CD4-positive, alpha-beta T cell treated with Interleukin-4 for 1 hour (primary cell): ENCODE measurements around the gene TMEM174.
A peak's percentile ranks its signal among the peaks of the same experiment; 100 is the strongest.

ENCODE experiments used
- DNase-seq, 2 donors: peaks; one replicate each; pipeline ENCODE4 v3.0.0-alpha.2; 2020 to 2022

TMEM174 gene

DNA sequence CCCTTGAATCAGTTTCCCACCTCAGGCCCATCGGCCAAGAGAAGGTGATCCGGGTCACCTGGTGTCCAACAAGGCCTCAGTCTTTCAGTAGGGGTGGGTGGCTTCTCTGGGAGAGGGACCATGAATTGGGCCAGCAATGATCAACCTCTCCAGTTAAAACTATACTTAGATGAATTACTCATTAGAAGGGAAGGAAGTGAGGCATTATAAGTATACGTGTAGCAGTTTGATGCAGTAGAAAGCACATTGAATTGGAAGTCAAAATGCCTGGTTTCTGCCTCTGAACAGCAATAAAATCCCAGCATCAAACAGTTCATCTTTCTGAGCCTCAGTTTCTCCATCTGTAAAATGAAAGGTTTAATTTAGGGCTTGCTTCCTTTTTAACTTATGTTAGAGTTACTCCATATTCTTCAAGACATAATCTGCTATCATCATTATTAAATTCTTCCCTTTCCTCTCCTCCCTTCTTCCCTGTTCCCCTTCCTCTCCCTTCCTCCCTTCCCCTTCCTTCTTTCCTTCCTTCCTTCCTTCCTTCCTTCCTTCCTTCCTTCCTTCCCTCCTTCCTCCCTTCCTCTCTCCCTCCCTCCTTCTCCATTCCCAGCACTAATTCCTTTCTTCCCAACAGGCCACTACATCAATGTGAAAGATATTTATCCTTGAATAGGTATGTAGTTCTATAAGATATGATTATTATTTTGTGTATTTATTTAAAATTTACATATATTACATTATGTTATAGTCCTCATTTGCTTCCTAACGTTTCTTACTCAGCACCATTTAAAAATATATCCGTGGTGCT is 18.6 kb upstream of the TMEM174 start:
- no peak for DNase-seq

DNA sequence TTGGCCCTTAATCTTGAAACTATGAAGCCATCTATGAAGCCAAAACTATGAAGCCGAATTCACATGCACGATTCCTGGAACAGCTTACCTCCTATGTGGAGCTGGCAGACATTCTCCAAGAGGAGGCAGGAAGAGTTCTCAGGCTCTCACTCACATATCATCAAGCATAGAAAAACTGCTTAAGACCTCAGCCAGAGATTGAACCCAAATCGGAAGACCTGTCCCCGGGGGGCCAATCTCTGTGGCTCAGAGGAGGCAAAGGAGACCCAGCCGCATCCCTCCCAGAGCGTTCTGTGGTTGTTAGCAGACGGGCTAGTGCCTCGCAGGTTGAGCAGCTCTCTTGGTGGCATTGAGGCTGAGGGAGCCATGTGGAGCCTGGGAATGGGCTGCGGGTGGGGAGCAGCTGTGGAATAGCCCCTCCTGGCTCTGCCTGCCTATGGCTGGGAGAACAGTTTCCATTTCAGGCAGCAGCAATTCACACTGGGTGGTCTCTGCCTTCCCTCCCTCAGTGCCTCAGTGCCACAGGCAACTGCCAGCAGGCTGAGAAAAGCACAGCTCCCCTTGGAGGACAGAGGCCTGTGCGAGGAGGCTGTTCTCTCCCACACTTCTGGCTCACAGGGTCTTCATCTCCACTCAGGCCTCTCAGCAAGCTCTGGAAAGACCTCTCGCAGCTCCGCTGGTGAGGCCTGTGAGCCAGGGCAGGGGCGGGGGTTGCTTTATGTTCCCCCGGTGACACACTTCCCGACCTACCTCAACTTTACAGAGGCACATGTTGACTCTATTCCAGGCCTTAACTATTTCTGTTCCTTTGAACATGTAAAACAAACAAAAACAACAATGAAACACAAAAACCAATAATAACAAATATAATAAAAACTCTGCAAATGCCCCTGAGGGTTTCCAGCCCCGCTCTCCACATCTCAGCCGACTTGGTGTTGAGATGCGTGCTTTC is 17.4 kb upstream of the TMEM174 start:
- no peak for DNase-seq

DNA sequence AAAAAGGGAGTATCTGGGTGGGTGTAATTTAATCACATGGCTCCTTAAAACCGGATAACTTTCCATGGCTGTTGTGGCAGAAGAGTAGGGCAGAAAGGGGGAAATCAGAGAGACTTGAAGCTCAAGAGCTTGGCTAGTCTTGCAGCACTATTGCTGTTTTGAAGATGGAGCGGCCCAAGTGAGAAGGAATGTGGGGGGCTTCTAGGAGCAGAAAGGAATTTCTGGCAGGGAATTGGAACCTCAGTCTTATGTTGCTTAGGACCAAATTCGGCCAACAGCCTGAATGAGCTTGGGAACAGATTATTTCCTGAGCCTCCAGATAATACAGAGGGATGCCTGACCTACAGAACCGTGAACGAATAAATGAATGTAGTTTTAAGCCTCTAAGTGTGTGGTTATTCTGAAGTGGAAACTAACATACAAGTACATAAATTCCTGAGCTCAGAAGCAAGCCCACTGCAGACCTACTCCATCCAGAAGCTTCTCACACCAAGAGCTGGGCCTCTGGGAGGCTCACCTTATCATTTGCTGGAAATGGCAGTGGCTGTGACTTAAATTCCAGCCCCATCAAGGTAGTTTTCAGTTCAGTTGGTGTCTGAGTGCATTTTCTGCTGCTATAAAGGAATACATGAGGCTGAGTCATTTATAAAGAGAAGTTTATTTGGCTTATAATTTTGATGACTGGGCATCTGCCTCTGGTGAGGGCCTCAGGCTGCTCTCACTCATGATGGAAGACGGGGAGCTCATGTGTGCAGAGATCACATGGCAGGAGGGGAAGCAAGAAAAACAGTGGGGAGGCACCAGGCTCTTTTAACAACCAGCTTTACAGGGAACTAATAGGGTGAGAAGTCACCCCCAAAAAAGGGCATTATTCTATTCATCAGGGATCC is 15.3 kb upstream of the TMEM174 start:
- DNase-seq: no peak

DNA sequence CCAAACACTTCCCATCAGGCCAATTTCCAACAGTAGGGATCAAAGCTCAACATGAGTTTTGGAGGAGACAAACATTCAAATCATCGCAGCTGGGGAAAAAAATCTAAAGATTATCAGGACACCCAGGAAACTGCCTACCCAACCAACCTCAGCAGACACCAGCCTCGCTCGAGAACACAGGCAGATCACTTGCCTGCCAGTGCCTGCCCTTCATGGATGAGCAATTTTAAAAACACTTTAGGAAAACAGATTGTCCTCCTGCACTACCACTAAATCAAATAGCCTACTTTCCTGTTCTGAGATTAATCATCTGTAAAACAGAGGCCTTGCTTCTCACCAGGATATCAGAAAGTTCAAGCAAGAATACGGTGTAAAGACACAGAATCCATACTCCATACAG is 14.7 kb upstream of the TMEM174 start:
- no peak for DNase-seq

DNA sequence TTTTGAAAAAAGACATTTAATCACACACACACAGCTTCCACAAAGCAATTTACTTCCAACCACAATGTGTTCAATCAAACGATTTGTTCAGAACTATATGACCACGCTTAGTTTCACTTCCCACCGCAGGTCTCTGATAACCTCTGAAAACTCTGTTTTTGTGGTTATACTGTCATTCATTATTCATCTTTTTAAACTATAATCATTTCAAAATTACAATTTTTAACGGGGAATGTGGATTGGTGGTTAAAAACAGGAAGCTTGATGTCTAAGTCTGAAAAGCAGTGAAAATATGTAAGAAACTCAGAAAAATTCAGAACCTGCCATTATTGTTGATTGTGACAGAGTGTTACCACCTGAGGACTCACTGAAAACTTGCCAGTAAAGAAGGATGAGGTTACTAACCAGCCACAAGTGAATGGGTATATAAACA is 12.7 kb upstream of the TMEM174 start:
- peak in 1 of 2 donors; percentile 51 for DNase-seq

DNA sequence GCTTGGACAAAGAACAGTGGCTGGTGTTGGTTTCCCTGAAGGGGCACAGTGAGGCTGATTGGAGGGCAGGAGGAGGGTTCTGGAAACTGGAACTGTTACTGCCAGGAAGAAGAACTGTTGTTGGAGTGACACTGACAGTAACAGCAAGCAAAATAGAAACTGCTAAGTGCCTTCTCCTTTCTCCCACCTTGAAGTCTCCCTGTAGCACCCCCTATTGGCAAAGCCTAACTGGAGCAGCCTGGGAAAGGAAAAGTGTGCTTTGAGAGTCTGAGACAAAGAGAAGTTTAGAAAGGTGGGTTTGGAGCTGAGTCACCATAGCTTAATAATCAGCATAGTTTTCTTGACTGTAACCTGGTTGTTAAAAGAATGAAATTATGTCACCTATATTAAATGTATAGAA is 2.5 kb upstream of the TMEM174 start:
- peak in 1 of 2 donors; percentile 18 for DNase-seq

DNA sequence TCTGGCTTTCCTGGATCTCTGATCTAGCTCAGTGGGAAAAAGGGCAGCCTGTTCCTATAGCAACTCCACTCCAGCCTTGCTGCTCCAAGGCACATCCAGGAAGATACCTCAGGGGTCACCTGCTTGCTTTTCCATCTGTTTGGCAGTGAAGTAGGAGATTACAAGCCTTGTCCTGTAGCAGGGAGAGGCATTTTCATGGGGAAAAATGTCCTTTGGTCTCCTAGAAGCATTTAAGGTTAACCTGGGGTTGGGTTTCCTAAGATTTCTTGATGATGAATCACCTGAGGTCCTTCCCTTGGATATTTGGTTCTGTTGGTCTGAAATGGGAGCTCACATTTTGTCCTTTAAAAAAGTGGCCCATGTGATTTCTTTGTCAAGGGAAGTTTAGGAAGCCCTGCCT is 1.5 kb upstream of the TMEM174 start:
- DNase-seq: no peak

DNA sequence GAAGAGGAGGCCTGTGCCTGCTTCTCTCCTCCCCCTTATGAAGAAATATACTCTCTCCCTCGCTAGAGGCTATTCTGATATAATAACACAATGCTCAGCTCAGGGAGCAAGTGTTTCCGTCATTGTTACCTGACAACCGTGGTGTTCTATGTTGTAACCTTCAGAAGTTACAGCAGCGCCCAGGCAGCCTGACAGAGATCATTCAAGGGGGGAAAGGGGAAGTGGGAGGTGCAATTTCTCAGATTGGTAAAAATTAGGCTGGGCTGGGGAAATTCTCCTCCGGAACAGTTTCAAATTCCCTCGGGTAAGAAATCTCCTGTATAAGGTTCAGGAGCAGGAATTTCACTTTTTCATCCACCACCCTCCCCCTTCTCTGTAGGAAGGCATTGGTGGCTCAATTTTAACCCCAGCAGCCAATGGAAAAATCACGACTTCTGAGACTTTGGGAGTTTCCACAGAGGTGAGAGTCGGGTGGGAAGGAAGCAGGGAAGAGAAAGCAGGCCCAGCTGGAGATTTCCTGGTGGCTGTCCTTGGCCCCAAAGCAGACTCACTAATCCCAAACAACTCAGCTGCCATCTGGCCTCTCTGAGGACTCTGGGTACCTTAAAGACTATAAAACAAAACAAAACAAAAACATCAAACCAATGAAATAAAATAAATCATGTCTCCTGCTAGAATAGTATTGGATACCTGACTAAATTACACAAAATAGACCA is 1.3 kb downstream of the TMEM174 start:
- DNase-seq: no peak

DNA sequence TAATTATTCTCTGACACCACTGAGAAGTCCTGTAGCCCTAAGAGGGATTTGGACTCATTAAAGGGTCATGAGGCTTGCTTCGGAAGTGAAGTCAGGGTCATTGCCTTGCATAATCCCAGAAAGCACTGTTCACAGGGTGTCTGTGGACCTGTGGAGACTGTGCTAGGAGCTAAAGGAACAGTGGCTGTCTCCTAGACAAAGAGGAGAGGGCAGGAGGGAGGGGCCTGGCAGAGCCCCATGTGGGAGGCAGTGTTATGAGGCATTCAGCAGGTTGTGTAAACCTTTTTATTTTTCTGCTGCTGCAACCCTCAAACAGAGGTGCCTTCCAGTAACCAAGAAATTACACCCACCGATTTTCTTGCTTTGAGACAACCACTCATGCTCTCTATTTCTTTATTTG is 3.3 kb downstream of the TMEM174 start:
- DNase-seq: no peak

DNA sequence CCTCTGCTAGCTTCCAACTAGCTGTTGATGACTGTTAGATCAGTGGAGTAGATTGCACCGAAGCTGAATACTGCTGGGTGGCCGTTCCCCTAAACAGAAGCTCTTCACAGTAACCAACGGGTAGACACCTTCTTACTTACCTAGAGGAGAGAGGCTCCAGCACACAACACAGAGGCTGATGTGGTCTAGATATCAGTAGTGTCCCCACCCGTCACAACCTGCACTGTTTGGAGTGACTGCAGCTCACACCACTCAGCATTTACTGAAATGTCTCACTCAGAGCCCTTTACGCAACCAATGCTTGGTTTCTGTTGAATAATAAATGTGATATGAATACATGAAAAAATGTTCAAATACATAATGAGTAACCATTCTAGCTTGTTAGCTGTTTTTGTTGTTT is 5.3 kb downstream of the TMEM174 start:
- DNase-seq: no peak

DNA sequence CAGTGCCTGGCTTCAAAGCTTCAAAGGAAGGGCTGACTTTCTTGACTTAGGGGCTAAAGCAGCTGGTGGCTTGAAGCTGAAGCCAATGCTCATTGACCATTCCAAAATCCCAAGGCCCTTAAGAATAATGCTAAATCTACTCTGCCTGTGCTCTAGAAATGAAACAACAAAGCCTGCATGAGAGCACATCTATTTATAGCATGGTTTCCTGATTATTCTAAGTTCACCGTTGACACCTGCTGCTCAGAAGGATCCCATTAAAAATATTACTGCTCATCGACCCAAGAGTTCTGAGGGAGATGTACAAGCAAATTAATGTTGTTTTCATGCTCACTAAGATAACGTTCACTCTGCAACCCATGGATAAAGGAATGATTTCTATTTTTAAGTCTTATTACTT is 6.7 kb downstream of the TMEM174 start:
- no peak for DNase-seq

DNA sequence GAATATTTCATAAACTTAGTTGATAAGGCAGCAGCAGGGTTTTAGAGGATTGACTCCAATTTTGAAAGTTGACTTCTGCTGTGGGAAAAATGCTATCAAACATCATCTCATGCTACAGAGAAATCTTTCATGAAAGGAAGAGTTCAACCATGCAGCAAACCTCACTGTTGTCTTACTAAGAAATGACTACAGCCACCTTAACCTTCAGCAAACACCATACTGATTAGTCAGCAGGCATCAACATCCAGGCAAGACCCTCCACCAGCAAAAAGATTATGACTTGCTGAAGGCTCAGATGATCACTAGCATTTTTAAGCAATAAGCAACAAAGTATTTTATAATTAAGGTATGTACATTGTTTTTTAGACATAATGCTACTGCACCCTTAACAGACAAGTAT is 7.6 kb downstream of the TMEM174 start:
- DNase-seq: no peak

DNA sequence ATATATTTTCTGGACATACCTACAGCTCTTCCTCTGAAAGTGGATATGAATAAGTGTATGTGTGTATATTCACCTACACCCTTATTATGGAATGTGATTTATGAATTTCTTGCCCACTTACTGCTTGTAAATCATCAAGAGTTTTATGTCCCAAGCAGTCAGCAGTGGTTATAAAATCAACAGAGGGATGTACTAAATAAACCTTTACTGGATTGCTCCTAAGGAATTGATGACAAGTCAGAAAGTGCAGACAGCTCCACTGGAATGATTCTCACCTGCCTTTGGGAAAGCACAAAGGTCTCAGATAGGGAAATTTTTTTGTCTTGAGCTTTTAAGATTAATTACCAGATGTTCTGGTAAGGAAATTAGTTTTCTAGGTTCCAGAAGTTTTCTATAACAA is 9.3 kb downstream of the TMEM174 start:
- DNase-seq: no peak

DNA sequence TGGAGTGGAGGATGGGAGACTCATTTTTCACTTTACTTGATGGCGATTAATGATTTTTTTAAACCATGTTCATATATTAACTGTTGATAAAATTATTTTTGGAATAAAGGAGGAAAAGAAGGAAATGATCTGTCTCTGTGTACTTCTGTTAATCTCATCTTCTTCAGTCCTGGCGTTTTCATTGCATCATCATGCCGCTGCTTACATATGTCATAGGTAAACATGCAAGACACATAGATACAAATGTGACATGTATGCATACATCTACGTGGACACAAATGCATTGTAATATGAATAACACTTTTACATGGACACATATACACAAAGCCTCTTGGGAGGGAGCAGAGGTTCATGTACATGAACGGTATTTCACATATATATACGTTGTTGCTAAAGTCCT is 10.0 kb downstream of the TMEM174 start:
- DNase-seq: no peak

DNA sequence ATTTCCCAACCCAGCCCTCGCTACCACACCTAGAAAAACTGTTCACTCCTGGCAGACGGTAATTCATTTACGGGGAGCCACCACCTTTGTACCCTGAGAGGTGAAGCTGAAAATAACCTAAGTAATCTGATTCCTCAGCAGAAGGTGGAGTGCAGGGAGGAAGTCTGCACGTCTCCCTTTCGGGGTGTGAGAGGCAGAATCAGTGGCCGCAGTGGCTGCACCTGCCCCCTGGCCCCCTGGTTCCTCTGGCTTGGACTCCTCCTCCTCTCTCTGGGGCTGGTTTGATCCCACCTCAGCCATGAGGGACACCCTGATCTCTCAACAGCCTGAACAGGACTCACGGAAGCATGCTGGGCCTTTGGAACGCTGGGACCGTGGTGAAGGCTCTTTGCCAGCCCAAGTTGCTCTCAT is 10.5 kb downstream of the TMEM174 start:
- no peak for DNase-seq

DNA sequence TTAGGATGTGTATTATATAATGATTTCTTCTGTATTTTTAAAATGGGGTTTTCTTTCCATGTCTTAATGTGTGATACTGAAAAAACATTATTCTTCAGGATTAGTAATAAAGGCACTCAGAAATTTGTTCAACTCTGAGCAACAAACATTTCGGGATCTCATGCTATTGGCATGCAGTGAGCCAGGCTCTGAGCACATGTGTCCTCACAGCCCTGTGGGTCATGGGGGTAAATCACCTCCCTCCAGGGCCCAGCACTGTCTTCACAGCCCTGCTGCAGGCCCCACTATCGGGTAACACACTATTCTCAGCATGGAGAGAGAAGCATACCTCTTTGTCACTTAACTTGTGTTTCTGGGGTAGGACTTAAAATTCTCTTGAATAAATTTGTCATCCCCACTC is 14.0 kb downstream of the TMEM174 start:
- no peak for DNase-seq

DNA sequence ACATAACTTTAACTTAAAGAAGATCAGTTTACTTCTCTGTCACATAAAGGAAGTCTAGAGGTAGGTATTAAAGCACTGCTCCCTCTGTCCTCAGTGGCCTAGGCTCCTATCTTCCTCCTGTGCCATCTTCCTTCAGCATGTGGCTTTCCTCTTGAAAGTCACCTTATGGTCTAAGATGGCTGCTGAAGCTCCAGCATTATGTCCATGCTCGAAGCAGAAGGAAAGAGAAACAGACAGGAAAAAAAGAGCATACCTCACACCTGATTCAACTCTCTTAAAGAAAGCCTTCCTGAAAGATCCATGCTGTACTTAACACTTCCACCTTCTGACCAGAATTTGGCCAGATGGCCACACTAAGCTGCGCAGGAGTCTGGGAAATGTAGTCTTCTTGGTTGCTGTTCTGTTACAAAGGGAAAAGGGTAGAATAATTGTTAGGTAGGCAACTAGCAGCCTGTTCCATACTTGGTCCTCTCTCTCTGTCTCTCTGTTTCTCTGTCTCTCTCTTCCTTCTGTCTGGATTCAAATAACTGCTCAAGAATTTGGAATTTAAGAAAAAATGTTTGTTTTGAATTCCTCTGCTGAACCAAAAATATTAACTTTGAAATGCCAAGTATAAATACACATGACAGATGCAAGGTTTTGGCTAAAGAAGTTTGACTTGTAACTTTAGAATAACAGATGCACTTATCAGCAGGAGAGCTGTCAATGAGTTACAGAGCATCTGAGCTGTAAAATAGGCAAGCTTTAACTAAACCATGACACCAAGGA is 16.0 kb downstream of the TMEM174 start:
- DNase-seq: no peak

DNA sequence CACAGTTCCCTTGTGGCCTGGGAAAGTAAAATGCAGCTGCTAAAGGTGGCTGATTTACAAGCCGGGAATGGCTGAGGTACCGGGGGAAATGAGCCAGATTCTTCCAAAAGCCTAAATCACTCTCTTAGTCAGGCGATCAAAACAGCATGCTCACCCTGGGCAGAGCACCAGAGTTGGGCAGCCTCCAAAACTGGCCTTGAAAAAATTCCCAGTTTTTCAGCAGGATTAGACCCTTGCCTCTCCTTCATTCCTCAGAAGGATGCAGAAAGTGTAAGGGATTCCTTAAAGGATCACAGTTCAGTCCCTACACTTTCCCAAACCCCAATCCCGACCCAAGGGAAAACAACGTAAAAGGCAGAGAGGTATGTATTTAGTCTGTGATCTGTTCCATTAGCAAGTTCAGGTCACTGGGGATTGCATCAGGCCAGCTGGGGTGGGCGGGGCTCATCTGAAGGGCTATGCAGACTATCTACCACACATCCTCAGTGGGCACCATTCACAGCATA is 16.9 kb downstream of the TMEM174 start:
- no peak for DNase-seq

DNA sequence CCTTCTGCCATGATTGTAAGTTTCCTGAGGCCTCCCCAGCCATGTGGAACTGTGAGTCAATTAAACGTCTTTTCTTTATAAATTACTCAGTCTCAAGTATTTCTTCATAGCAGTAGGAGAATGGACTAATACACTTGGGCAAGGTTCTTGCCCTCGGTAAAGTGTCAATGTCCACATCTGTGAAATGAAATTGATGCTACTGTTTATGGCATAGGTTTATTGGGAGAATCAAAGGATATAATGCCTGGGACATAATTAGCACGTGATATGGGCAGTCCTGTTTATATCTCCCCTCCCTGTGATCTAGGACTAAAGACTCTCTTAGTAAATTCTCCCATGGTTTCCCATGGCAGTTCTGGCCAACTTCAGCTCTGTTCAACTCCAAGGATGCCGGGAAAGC is 19.4 kb downstream of the TMEM174 start:
- DNase-seq: no peak

DNA sequence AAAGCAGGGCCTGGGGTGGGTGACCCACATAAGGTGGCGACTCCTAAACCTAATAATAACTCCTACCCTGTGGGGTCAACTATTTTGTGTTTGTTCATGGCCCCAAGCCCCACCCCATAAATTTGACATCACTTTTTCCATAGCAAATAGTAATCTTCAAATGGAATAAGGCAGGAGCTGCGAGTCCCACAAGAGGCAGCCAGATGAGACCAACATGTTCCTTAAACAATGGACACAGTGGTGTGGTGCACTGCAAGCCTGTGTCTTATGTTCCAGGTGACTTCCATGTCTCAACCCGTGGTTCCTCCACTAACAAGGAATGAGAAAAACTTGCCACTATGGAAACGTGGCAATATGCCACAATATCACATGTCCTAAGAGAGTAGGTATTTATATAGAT is 20.6 kb downstream of the TMEM174 start:
- DNase-seq: no peak

DNA sequence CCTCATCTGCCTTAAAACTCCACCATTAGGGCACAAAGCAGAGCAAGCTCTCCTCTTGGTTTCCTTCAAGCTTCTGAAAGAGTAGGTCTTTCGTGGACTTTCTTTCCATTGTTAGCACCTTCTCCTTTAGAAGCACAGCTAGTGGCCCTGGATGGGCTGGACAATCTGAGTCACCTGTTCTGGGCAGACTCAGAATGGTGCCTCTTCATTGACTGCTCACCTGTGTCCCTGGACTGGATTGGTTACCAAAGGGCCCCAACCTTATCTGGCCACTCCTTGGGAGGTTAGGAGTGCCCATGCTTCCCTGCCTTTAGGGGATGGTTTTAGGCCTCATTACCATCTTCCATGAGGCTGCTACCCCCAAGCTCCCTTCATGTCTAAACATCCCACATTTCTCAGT is 23.2 kb downstream of the TMEM174 start:
- no peak for DNase-seq
